Pancreas (tissue), 10 donors: ENCODE measurements around the gene CCDC188. TPM values are rescaled to one million over a fixed set of nuclear protein-coding genes. Genes with fewer than 3 reads are reported as not detected.
A peak's percentile ranks its signal among the peaks of the same experiment; 100 is the strongest.

Experiments
- ATAC-seq, 4 donors: fragments of 200-7000 bp; cut with Tn5 transposase; one replicate each; pipeline versions ENCODE4 v1.8.0 to v1.9.1; 2020; ENCODE audit warnings: mild to moderate bottlenecking in 4 of 4, moderate library complexity in 4 of 4
- DNase-seq, 6 donors: peaks; one replicate each; pipeline ENCODE4 v3.0.0-alpha.2; 2020
- FAIRE-seq: peaks from 2 replicates; lab custom pipeline; 2012; peaks lifted over from hg19 to GRCh38; lab: Jason Lieb, UNC
- H3K27ac ChIP-seq, 4 donors: fragments of 200-600 bp; sonication (generic); 1 replicate in 3 of 4; 2 replicates in 1 of 4; pipeline versions ENCODE4 v1.5.0 to v1.8.0; 2020
- H3K27me3 ChIP-seq, 4 donors: fragments of 200-600 bp; one replicate each; pipeline ENCODE4 v1.8.0; 2021
- H3K36me3 ChIP-seq, 3 donors: fragments of 200-600 bp; sonication (generic) in 1 of 3; one replicate each; pipeline versions ENCODE4 v1.5.0 to v1.8.0; 2020 to 2021
- H3K4me1 ChIP-seq, 3 donors: fragments of 200-600 bp; one replicate each; pipeline ENCODE4 v1.8.0; 2021
- H3K4me3 ChIP-seq, 4 donors: fragments of 200-600 bp; sonication (generic) in 2 of 4; one replicate each; pipeline versions ENCODE4 v1.5.0 to v1.8.0; 2020 to 2021
- H3K9me3 ChIP-seq, 4 donors: fragments of 200-600 bp; one replicate each; pipeline ENCODE4 v1.8.0; 2021
- CTCF ChIP-seq, 4 donors: fragments of 200-600 bp; sonication (generic) in 3 of 4; IDR thresholded peaks; one replicate each; pipeline versions ENCODE4 v1.5.0 to v1.8.0; 2021; ENCODE audit warnings: antibody characterized with exemption in 4 of 4
- WGBS, 2 donors: extraction: QIAGEN DNeasy Blood & Tissue Kit; methylation state at CpG; one replicate each; pipeline ENCODE4 v1.1.7; 2013; 5-methylcytosine and 5-hydroxymethylcytosine counted together
- intact Hi-C, 3 donors: fragments of 100-400 bp; cut with DNase I; formaldehyde crosslinking; loops; one replicate each; pipeline versions ENCODE4 v1.11.1 to v1.14.2; 2022
- polyA plus RNA-seq, 2 donors: library from polyadenylated mRNA; stranded (reverse); fragments of 200-250 nt; gene quantifications; one replicate each; pipeline ENCODE4 v1.2.3, GENCODE V29; 2013
- total RNA-seq, 6 donors: library from RNA; stranded (reverse); fragmentation: NEBNext Ultra II Directional in 4 of 6; extraction: Animal tissue kit (Norgen Biotek cat#: 25700) in 4 of 6; gene quantifications; one replicate each; pipeline versions ENCODE4 v1.2.1 to v1.2.4, GENCODE V29; 2021 to 2023
- donor health status: healthy with polysubstance abuse.
- donor health status: DM: no; HTN: no; CAD: no; lungs with moderate emphysema.
- donor health status: DM: no; HTN: no; CAD: no.
- donor health status: control.
- donor health status: control.
- donor health status: Bipolar disorder and iron deficiency.
- donor health status: DM: yes; HTN: yes; CAD: no.
- donor health status: DM: no; HTN: no; CAD: no.
- donor health status: DM: no; HTN: no; CAD: no.
- donor health status: DM: yes; HTN: yes; CAD: no.

CCDC188 gene
- total and polyA plus RNA-seq, 8 donors: 0.31 to 7.1 (median 0.44) TPM; not detected in 1

DNA sequence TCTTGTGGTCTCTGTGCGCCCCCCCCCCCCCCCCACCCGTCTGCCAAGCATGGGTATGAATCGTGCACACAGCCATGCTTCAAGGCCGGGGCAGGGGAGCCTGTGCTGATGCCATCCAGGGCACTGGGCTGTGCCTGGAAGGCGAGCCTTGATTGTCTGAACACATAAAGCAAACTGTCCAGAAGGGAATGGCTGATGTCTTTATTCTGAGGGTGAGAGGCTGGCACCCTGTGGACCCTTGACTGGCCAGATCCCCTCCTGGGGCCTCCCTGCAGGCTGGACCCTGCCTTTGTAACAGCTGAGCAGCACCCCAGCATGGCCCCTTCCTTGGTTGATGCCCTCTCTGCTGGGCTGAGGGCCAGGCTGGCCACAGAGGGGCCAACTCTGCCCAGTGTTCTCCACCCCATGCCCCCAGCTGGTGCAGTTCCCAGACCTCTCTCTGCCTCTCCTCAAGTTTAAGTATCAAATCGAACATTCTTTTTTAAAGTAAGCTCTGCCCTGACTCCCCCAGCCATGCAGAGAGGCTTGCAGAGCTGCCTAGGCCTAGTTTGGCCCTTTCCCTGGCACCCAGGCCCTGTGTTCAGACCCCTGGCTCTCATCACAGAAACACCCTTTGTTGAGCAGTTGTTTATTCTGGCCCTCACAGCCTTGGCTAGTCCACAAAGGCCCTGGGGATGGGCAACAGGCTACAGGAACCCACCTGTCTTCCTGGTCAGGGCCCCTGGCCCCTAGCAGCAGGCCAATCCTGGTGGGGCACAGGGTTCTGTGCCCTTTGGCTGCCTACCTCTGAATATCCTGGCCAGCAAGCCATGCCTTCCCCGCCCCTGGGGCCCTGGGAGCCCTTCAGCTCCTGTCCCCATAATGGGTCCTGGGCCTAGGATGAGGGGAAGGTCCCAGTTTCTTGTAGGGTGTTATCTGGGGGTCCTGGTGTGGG lies 38.9 kb downstream of the CCDC188 start:
- peak in 3 of 4 donors; percentile 9 to 65 (median 15) for ATAC-seq
- no peaks in the 10 kb centered on the region for H3K9me3 ChIP-seq
- peak overlapping the region; percentile 23 to 64 (median 46) for H3K27ac ChIP-seq
- peak in 5 of 6 donors; percentile 39 to 72 (median 64) for DNase-seq
- intact Hi-C loops: no loop called here
- TF ChIP-seq CTCF (IDR thresholded peaks at IDR 0.05): no peak
- H3K27me3 ChIP-seq: no peaks in the 10 kb centered on the region
- no peak for FAIRE-seq
- peaks cover 5 to 28% (median 10%) of the 10 kb centered on the region in 3 donors for H3K4me1 ChIP-seq
- peaks cover 0 to 37% (median 30%) of the 10 kb centered on the region in 3 donors for H3K36me3 ChIP-seq
- H3K4me3 ChIP-seq: no peak overlapping the region
- 44 to 50% methylated on average over 7 of the region's 7 CpGs for WGBS, 2 donors

DNA sequence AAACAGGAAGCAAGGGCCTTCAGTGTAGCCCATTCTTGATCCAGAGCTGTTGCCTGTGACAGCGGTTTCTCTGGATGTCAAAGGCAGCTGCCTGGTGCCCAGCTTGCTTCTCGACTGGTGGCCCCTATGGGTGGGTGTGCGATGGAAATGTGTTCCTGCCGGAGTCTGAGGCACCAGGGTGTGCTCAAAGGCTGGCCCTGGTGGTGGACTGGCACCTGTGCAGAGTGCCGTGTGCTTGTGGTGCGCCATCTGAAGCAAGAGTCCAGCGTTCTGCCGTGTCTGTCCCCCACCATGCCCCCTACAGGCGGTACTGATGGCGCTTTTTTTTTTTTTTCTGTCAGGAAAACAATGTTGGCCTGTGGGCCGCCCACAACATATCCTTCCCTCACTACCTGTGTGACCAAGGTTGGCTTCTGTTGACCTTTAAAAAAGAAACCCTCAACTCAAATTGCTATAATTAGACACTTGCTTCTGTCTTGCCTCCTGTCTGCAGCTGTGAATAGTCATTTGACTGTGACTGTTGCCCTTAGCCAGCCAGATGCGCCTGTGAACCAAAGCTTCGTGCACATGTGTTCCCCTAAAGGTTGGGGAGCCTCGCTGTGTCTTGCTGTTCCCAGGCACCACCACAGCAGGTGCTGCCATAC lies 39.7 kb downstream of the CCDC188 start:
- FAIRE-seq (no peak), DNase-seq (peak in 2 of 6 donors; percentile 23 to 40), ATAC-seq (peak in 3 of 4 donors; percentile 8 to 24 (median 19))
- Histone ChIP-seq H3K4me1 (peaks cover 5 to 26% (median 10%) of the 10 kb centered on the region in 3 donors), H3K27me3 (no peaks in the 10 kb centered on the region), H3K9me3 (no peaks in the 10 kb centered on the region), H3K4me3 (no peak overlapping the region), H3K27ac (no peak overlapping the region), H3K36me3 (peaks cover 0 to 45% (median 36%) of the 10 kb centered on the region in 3 donors)
- WGBS, 2 donors: 55 to 62% methylated on average over 14 of the region's 14 CpGs
- intact Hi-C loops: no loop called here
- peak in 2 of 4 donors; percentile 8 to 13 for TF ChIP-seq CTCF (IDR thresholded peaks at IDR 0.05)

GRCh38 chr22:20110359-20110985 lies 40.4 kb downstream of the CCDC188 start:
- Histone ChIP-seq H3K27ac (no peak overlapping the region), H3K36me3 (peaks cover 0 to 48% (median 40%) of the 10 kb centered on the region in 3 donors), H3K9me3 (no peaks in the 10 kb centered on the region), H3K27me3 (no peaks in the 10 kb centered on the region), H3K4me1 (peaks cover 5 to 20% (median 10%) of the 10 kb centered on the region in 3 donors), H3K4me3 (no peak overlapping the region)
- TF ChIP-seq CTCF (IDR thresholded peaks at IDR 0.05): no peak
- ATAC-seq: no peak
- FAIRE-seq: no peak
- intact Hi-C loops: no loop called here
- peak in 2 of 6 donors; percentile 22 to 37 for DNase-seq
- WGBS, 2 donors: 87 to 91% methylated on average over 9 of the region's 9 CpGs

GRCh38 chr22:20109411-20110358 lies 41.2 kb downstream of the CCDC188 start:
- DNase-seq (peak in 2 of 6 donors; percentile 45 to 77), FAIRE-seq (no peak), ATAC-seq (peak in 1 of 4 donors; percentile 1)
- Histone ChIP-seq H3K4me3 (no peak overlapping the region), H3K27me3 (no peaks in the 10 kb centered on the region), H3K4me1 (peaks cover 5 to 20% (median 10%) of the 10 kb centered on the region in 3 donors), H3K27ac (no peak overlapping the region), H3K9me3 (no peaks in the 10 kb centered on the region), H3K36me3 (peaks cover 0 to 52% (median 40%) of the 10 kb centered on the region in 3 donors)
- WGBS, 2 donors: 87 to 89% methylated on average over 23 of the region's 23 CpGs
- intact Hi-C loops: no loop called here
- TF ChIP-seq CTCF (IDR thresholded peaks at IDR 0.05): no peak
